ENCODE measurements around the gene MARK2. TPM values are rescaled to one million over a fixed set of nuclear protein-coding genes. Genes with fewer than 3 reads are reported as not detected.

Gene MARK2
- total and polyA plus RNA-seq, 2 of the 8 experiments (the other 6 are each of a cell fraction or from before 2014, with no cell fraction given), result 19.3 to 58.5 TPM

DNA sequence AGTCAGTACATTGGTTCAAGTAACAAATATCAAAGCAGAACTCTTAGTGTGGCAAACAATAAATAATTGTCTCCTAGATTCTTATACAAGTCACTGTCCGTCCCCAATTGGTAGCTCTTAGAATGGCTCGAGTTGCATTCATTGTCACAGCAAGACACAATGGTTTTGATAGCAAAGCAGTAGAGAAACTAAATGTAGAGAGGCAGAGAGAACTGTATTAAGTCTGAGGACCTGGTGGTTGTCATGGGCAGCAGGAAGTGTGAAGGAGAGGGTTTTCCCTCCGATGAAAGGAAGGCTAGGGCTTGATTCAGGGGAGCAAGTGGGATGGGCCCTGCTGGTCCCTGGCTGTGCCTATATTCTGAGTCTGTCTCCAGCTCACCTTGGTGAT, 41.5 kb downstream of the MARK2 start:
- Histone ChIP-seq H4K91ac (replicated peaks; ENCODE audit: insufficient read length, low read length) (no peak overlapping the region), H2AFZ (ENCODE audit: low read length) (no peak overlapping the region), H3K18ac (ENCODE audit: extremely low read depth, low read length) (no peak overlapping the region), H3K4ac (replicated peaks; ENCODE audit: insufficient read length, low read depth, low read length) (no peak overlapping the region), H4K8ac (ENCODE audit: extremely low read depth, insufficient read depth, low read length) (no peak overlapping the region), H3K36me3 (ENCODE audit: control insufficient read depth in 2 of 4, insufficient read depth in 4 of 4, low read length in 3 of 4) (no peaks in the 10 kb centered on the region), H3K4me3 (ENCODE audit: extremely low read depth in 1 of 4, insufficient read depth in 2 of 4, low read depth in 3 of 4, low read length in 4 of 4) (no peak overlapping the region), H3K79me2 (ENCODE audit: control insufficient read depth in 1 of 2, insufficient read depth in 2 of 2, low read length in 2 of 2) (peaks cover 0 to 82% of the 10 kb centered on the region in 2 experiments; a peak in 2 of 4 replicates), H2AK5ac (ENCODE audit: low read depth, low read length) (peak overlapping the region; percentile 32; the same call in 1 of the 2 replicates), H4K20me1 (replicated peaks in 1 of 2; ENCODE audit: control insufficient read depth in 1 of 2, insufficient read depth in 2 of 2, low read length in 2 of 2) (peaks cover 2 to 21% of the 10 kb centered on the region in 2 experiments), H3K4me1 (replicated peaks in 1 of 4; ENCODE audit: control insufficient read depth in 3 of 4, insufficient read depth in 4 of 4, low read length in 3 of 4) (peaks cover 7 to 24% (median 17%) of the 10 kb centered on the region in 4 experiments), H2BK120ac (replicated peaks; ENCODE audit: low read depth, low read length) (no peak overlapping the region), H2BK12ac (ENCODE audit: low read depth, low read length) (no peak overlapping the region), H2BK5ac (ENCODE audit: low read depth, low read length) (no peak overlapping the region), H2BK20ac (ENCODE audit: low read length) (0 out of 2 replicates have a peak overlapping the region, but pooled peaks have one; percentile 15), H4K5ac (ENCODE audit: insufficient read length, low read depth, low read length) (no peak overlapping the region), H2BK15ac (ENCODE audit: low read length) (no peak overlapping the region), H3K27ac (ENCODE audit: low read depth, low read length) (no peak overlapping the region), H3K23me2 (ENCODE audit: low read depth, low read length) (0 out of 2 replicates have a peak, but pooled peaks cover 3% of the 10 kb centered on the region), H3K27me3 (replicated peaks in 1 of 4; ENCODE audit: control insufficient read depth in 3 of 4, extremely low read depth in 1 of 4, insufficient read depth in 3 of 4, low read length in 3 of 4) (no peaks in the 10 kb centered on the region), H3K14ac (ENCODE audit: insufficient read length) (no peak overlapping the region), H3K9me3 (ENCODE audit: insufficient read depth in 2 of 2, low read depth in 1 of 2, low read length in 1 of 2) (no peaks in the 10 kb centered on the region), H3K23ac (ENCODE audit: insufficient read length) (no peak overlapping the region), H3K9ac (replicated peaks in 1 of 4; ENCODE audit: extremely low read depth in 1 of 4, low read depth in 3 of 4, low read length in 3 of 4) (no peak overlapping the region), H3K79me1 (ENCODE audit: low read depth, low read length) (peaks cover 30% of the 10 kb centered on the region), H3K56ac (replicated peaks; ENCODE audit: insufficient read length, low read depth, low read length) (no peak overlapping the region), H3K4me2 (ENCODE audit: insufficient read depth in 1 of 2, low read depth in 2 of 2, low read length in 2 of 2) (no peak overlapping the region)
- FAIRE-seq (no peak), DNase-seq (ENCODE audit: low read depth in 1 of 2, low spot score in 2 of 2) (no peak)
- 44% methylated on average over 3 of the region's 3 CpGs; no CpG with 5 or more reads in 1 of the 2 experiments for WGBS, 2 experiments (ENCODE audit: extremely low coverage in 1 of 2, insufficient coverage in 1 of 2, insufficient read length in 1 of 2, insufficient replicate concordance in 2 of 2, low coverage in 1 of 2, low lambda C conversion rate in 2 of 2, missing lambda C conversion rate in 1 of 2)
- no peak for TF ChIP-seq EGR1 (IDR thresholded peaks at IDR 0.05; ENCODE audit: borderline replicate concordance, low read depth, low read length)
- TF ChIP-seq CTBP2 (IDR thresholded peaks at IDR 0.05; ENCODE audit: borderline replicate concordance, insufficient read depth, insufficient read length, low read length), result no peak
- TF ChIP-seq BRCA1 (IDR thresholded peaks at IDR 0.05; ENCODE audit: low read depth, low read length), result no peak
- no peak for TF ChIP-seq NRF1 (IDR thresholded peaks at IDR 0.05; ENCODE audit: low read depth, low read length)
- no peak for TF ChIP-seq TAF1 (IDR thresholded peaks at IDR 0.05; ENCODE audit: low read depth, low read length)
- no peak for TF ChIP-seq RAD21 (IDR thresholded peaks at IDR 0.05 in 1 of 2, conservative IDR thresholded peaks at IDR 0.05 in 1 of 2; ENCODE audit: low read depth in 2 of 2, low read length in 2 of 2)
- TF ChIP-seq, protein P1, sequence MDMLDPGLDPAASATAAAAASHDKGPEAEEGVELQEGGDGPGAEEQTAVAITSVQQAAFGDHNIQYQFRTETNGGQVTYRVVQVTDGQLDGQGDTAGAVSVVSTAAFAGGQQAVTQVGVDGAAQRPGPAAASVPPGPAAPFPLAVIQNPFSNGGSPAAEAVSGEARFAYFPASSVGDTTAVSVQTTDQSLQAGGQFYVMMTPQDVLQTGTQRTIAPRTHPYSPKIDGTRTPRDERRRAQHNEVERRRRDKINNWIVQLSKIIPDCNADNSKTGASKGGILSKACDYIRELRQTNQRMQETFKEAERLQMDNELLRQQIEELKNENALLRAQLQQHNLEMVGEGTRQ (IDR thresholded peaks at IDR 0.05; ENCODE audit: low read length), result no peak
- ChIA-PET POLR2A (ENCODE audit: partially characterized antibody) (interaction anchor here (0.6 to 3.0 kb wide), 4 partner anchors 29 to 366 kb away, joined by 3 to 6 read pairs (median 5); partner anchors contain the start of genes PPP1R14B and RCOR2), CTCF (ENCODE audit: partially characterized antibody) (interaction anchor here (0.7 to 1.6 kb wide), 4 partner anchors 8 to 43 kb away, joined by 3 to 5 read pairs (median 4); no protein-coding TSS in a partner anchor)
